ENCODE results near the gene SDK1.
"Not testable (repeated sequence)": the region's sequence is repeated elsewhere in the genome, so short reads cannot be mapped to it uniquely, and the experiment has no call there.

SDK1 gene

DNA sequence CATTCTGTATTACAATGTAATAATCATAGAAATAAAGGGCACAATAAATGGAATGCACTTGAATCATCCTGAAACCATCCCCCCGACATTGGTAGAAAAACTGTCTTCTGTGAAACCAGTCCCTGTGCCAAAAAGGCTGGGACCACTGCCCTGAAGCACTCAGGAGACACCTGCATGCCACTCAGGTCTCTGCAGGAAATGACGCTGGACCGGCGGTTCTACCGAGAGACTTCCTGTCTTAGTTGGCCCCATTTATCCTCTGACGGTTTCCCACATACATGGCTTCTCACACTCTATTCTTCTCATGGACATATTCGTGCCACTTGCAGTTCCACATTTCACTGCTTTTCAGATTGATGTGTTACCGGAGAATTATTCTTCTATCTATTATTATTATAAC lies 617.5 kb downstream of the SDK1 start:
- Histone ChIP-seq H3K9me3 (ENCODE audit: low read length) (no peaks in the 10 kb centered on the region), H3K36me3 (ENCODE audit: insufficient read depth, low read length) (no peaks in the 10 kb centered on the region), H3K4me1 (ENCODE audit: insufficient read depth, low read length) (no peaks in the 10 kb centered on the region), H3K27me3 (ENCODE audit: control insufficient read depth in 1 of 2, insufficient read depth in 2 of 2, low read length in 2 of 2) (no peaks in the 10 kb centered on the region), H3K4me3 (ENCODE audit: low read depth in 1 of 2, low read length in 2 of 2) (no peak overlapping the region), H3K27ac (ENCODE audit: low read depth, low read length) (no peak overlapping the region), H3K9ac (ENCODE audit: low read length) (no peak overlapping the region)

DNA sequence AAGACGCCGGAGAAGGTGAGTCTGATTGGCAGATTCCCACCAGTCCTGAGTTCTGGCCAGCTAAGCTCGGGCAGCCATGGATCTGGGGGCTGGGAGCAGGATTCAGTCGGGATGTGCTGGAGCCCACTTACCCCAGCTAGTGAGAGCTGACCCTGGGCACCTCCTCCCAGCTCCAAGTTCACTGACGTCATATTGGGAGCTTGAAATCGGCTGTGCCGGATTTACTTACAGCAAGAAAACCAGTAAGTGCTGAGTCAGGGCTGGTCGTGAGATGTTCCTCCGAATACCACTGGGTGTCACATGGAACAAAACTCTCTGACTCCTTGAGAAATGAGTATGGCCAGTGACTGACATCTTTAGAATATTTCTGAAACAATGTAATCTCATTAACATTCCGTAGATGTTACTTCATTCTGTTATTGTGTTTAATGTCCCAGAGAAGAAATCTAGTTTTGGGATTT lies 621.2 kb downstream of the SDK1 start:
- Histone ChIP-seq H3K4me3 (ENCODE audit: low read depth in 1 of 2, low read length in 2 of 2) (no peak overlapping the region), H3K27ac (ENCODE audit: low read depth, low read length) (no peak overlapping the region), H3K4me1 (ENCODE audit: insufficient read depth, low read length) (no peaks in the 10 kb centered on the region), H3K9me3 (ENCODE audit: low read length) (no peaks in the 10 kb centered on the region), H3K27me3 (ENCODE audit: control insufficient read depth in 1 of 2, insufficient read depth in 2 of 2, low read length in 2 of 2) (no peaks in the 10 kb centered on the region), H3K36me3 (ENCODE audit: insufficient read depth, low read length) (no peaks in the 10 kb centered on the region), H3K9ac (ENCODE audit: low read length) (no peak overlapping the region)

DNA sequence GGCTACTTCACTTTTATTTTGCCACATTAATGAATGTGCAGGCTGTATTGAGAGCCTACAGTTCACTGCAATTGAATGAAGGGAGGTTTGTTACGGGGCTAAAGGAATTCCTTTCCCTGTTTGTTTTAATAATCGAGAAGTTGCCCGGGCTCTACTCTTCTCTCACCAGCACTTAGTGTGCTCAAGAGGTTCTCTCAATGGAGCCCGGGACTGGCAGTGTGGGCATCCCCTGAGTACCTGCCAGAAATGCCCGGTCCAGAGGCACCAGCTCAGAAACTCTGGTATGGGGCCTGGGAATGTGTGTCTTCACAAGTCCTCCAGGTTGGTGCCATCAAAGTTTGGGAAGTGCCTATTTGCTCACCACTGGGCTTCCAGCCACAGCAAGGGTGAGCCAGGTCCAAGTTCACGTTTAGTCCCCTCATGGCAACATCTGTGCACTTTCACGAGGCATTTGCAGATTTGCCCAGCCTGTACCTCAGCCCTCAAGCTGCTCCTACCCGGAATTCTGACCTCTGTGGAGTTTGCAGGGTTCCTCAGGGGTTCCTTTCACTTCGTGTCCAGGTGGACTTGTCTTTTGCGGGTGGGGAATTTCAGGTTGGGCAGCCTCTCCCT lies 622.4 kb downstream of the SDK1 start:
- Histone ChIP-seq H3K27ac (ENCODE audit: low read depth, low read length) (no peak overlapping the region), H3K36me3 (ENCODE audit: insufficient read depth, low read length) (no peaks in the 10 kb centered on the region), H3K27me3 (ENCODE audit: control insufficient read depth in 1 of 2, insufficient read depth in 2 of 2, low read length in 2 of 2) (no peaks in the 10 kb centered on the region), H3K9me3 (ENCODE audit: low read length) (no peaks in the 10 kb centered on the region), H3K4me1 (ENCODE audit: insufficient read depth, low read length) (no peaks in the 10 kb centered on the region), H3K4me3 (ENCODE audit: low read depth in 1 of 2, low read length in 2 of 2) (no peak overlapping the region), H3K9ac (ENCODE audit: low read length) (no peak overlapping the region)

GRCh38 chr7:3924277-3924676 lies 623.2 kb downstream of the SDK1 start:
- no peaks in the 10 kb centered on the region for H3K27me3 ChIP-seq (ENCODE audit: control insufficient read depth in 1 of 2, insufficient read depth in 2 of 2, low read length in 2 of 2)
- H3K4me1 ChIP-seq (ENCODE audit: insufficient read depth, low read length), result no peaks in the 10 kb centered on the region
- H3K36me3 ChIP-seq (ENCODE audit: insufficient read depth, low read length), result no peaks in the 10 kb centered on the region
- no peak overlapping the region for H3K27ac ChIP-seq (ENCODE audit: low read depth, low read length)
- no peaks in the 10 kb centered on the region for H3K9me3 ChIP-seq (ENCODE audit: low read length)
- H3K4me3 ChIP-seq (ENCODE audit: low read depth in 1 of 2, low read length in 2 of 2), result no peak overlapping the region
- no peak overlapping the region for H3K9ac ChIP-seq (ENCODE audit: low read length)

DNA sequence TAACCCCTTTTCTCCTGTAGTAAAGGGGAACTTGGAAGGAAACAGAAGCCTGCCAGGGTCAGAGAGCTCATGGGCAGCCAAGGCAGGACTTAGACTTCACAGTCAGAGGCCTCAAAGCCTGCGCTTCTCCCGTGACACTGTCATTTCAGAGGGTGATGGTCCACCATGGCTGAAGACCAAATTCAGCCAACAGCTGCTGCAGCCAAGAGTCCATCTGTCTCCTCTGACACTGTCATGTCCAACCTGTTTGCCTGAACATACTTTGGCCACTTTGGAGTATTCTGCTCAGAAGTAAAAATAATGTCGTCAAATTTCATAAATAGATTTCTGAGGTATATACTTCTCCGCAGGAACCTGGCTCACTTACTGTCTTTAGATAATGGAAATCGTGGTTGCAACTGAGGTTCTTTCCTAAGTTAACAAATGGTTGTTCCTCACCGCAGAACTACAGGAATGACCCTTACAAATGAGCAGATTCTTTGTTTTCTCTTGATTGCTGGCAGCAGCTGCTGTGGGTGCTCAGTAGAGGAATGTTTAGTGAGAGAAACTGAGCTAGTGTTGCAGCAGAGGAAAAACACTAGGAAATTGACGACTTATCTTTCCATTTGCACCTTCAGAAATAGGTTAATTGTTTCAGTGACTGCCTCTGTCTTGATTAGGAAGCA lies 626.5 kb downstream of the SDK1 start:
- Histone ChIP-seq H3K4me1 (ENCODE audit: insufficient read depth, low read length) (no peaks in the 10 kb centered on the region), H3K27me3 (ENCODE audit: control insufficient read depth in 1 of 2, insufficient read depth in 2 of 2, low read length in 2 of 2) (no peaks in the 10 kb centered on the region), H3K9ac (ENCODE audit: low read length) (no peak overlapping the region), H3K36me3 (ENCODE audit: insufficient read depth, low read length) (no peaks in the 10 kb centered on the region), H3K27ac (ENCODE audit: low read depth, low read length) (no peak overlapping the region), H3K4me3 (ENCODE audit: low read depth in 1 of 2, low read length in 2 of 2) (no peak overlapping the region), H3K9me3 (ENCODE audit: low read length) (no peaks in the 10 kb centered on the region)

DNA sequence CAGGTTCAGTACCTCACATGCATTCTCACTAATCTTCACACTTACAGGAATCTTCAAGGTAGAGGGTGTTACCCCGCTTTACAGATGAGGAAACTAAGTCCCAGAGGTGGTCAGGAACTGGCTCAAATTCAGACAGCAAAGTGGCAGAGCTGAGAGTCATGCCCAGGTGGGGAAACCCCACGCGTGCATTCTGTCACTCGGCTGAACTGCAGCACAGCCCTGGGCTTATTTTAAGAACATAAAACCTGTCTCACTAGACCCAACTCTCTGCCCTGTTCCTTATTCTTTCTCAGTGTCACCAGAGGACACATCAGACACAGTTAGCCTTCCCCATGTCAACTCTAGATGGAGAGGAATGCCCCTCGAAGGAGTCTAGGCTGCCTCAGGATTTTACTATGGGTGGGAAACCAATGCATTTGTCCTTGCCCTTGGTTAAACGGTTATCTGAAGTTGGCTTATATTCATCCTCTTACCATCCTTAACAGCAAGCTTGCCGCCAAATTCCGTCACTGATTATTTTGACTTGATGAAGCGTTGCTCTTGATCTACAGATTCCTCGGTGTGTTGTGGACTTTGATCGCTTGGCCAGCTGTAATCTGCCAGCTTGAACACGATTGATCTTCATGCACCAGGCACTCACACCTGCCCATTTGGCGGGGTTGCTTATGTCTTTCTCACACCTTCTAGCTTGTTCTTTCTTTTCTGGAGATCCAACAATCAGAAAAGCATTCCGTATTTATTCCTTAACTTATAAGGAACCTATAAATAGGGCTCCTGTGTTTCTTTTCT lies 627.9 kb downstream of the SDK1 start:
- Histone ChIP-seq H3K27me3 (ENCODE audit: control insufficient read depth in 1 of 2, insufficient read depth in 2 of 2, low read length in 2 of 2) (no peaks in the 10 kb centered on the region), H3K36me3 (ENCODE audit: insufficient read depth, low read length) (no peaks in the 10 kb centered on the region), H3K9ac (ENCODE audit: low read length) (no peak overlapping the region), H3K9me3 (ENCODE audit: low read length) (no peaks in the 10 kb centered on the region), H3K4me1 (ENCODE audit: insufficient read depth, low read length) (no peaks in the 10 kb centered on the region), H3K4me3 (ENCODE audit: low read depth in 1 of 2, low read length in 2 of 2) (no peak overlapping the region), H3K27ac (ENCODE audit: low read depth, low read length) (no peak overlapping the region)

- Histone ChIP-seq H3K4me3 (ENCODE audit: low read depth in 1 of 2, low read length in 2 of 2) (no peak overlapping the region), H3K9me3 (ENCODE audit: low read length) (no peaks in the 10 kb centered on the region), H3K27ac (ENCODE audit: low read depth, low read length) (no peak overlapping the region), H3K36me3 (ENCODE audit: insufficient read depth, low read length) (no peaks in the 10 kb centered on the region), H3K27me3 (ENCODE audit: control insufficient read depth in 1 of 2, insufficient read depth in 2 of 2, low read length in 2 of 2) (no peaks in the 10 kb centered on the region), H3K9ac (ENCODE audit: low read length) (no peak overlapping the region), H3K4me1 (ENCODE audit: insufficient read depth, low read length) (no peaks in the 10 kb centered on the region)
Observed at GRCh38 chr7:3931843-3932242, 630.8 kb downstream of the SDK1 start.

DNA sequence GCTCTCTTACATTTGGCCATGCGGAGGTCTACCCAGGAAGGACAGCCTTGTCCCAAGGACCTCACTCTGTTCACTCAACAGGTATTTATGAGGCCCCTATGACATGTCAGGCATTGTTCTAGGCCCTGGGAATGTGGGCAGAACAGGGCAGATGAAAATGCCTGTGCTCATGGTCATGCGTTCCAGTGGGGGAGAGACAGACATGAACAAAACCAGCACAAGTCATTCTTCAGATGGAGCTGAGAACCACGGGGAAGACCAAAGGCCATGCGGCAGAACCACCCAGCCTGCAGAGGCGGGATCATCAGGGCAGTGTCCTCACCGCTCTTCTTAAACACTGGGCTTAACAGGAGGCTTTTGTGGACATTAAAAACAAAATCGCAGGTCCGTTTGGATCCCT lies 636.1 kb downstream of the SDK1 start:
- Histone ChIP-seq H3K4me3 (ENCODE audit: low read depth in 1 of 2, low read length in 2 of 2) (no peak overlapping the region), H3K9ac (ENCODE audit: low read length) (no peak overlapping the region), H3K9me3 (ENCODE audit: low read length) (no peaks in the 10 kb centered on the region), H3K27ac (ENCODE audit: low read depth, low read length) (no peak overlapping the region), H3K36me3 (ENCODE audit: insufficient read depth, low read length) (no peaks in the 10 kb centered on the region), H3K4me1 (ENCODE audit: insufficient read depth, low read length) (no peaks in the 10 kb centered on the region), H3K27me3 (ENCODE audit: control insufficient read depth in 1 of 2, insufficient read depth in 2 of 2, low read length in 2 of 2) (no peaks in the 10 kb centered on the region)

DNA sequence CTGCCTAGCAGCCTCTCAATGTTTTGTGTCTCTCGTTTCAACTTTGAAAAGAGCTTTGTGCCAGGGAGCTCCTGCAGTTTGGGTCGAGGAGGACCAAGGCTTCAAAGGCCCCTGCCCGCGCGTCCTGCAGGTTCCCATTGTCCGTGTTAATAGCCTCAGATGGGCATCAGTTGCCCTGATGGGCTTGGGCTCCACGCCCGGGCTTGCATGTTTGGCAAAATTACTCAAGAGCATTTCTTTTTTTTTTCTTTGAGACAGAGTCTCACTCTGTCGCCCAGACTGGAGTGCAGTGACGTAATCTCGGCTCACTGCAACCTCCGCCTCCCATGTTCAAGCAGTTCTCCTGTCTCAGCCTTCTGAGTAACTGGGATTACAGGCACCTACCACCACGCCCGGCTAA lies 636.6 kb downstream of the SDK1 start:
- Histone ChIP-seq H3K27me3 (ENCODE audit: control insufficient read depth in 1 of 2, insufficient read depth in 2 of 2, low read length in 2 of 2) (no peaks in the 10 kb centered on the region), H3K27ac (ENCODE audit: low read depth, low read length) (no peak overlapping the region), H3K9me3 (ENCODE audit: low read length) (no peaks in the 10 kb centered on the region), H3K4me3 (ENCODE audit: low read depth in 1 of 2, low read length in 2 of 2) (no peak overlapping the region), H3K36me3 (ENCODE audit: insufficient read depth, low read length) (no peaks in the 10 kb centered on the region), H3K4me1 (ENCODE audit: insufficient read depth, low read length) (no peaks in the 10 kb centered on the region), H3K9ac (ENCODE audit: low read length) (no peak overlapping the region)

- H3K27ac ChIP-seq (ENCODE audit: low read depth, low read length); H3K27me3 ChIP-seq (ENCODE audit: control insufficient read depth in 1 of 2, insufficient read depth in 2 of 2, low read length in 2 of 2); H3K36me3 ChIP-seq (ENCODE audit: insufficient read depth, low read length); H3K4me1 ChIP-seq (ENCODE audit: insufficient read depth, low read length); H3K9me3 ChIP-seq (ENCODE audit: low read length); H3K4me3 ChIP-seq (ENCODE audit: low read depth in 1 of 2, low read length in 2 of 2); H3K9ac ChIP-seq (ENCODE audit: low read length): not testable (repeated sequence)
Observed at GRCh38 chr7:3941706-3942105, 640.7 kb downstream of the SDK1 start.

DNA sequence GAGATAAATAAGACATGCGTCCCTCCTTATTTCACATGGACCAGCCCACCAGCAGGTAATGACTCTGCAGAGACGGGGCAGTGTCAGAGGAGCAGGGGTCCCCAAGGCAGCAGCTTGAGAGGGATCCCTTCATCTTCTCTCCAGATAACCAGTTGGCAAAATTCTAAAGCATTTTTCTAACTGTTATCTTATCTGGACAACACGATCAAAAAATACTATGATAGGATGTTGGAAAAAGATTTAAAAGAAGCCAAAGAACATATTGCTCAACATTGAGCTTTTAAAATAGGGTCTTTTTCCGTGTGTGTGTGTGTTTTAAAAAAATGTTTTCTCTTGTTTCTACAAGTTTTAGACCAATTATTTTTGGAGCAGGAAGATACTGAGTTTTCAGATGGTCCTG lies 641.2 kb downstream of the SDK1 start:
- no peaks in the 10 kb centered on the region for H3K27me3 ChIP-seq (ENCODE audit: control insufficient read depth in 1 of 2, insufficient read depth in 2 of 2, low read length in 2 of 2)
- no peak overlapping the region for H3K9ac ChIP-seq (ENCODE audit: low read length)
- H3K4me1 ChIP-seq (ENCODE audit: insufficient read depth, low read length), result no peaks in the 10 kb centered on the region
- H3K27ac ChIP-seq (ENCODE audit: low read depth, low read length), result no peak overlapping the region
- no peaks in the 10 kb centered on the region for H3K9me3 ChIP-seq (ENCODE audit: low read length)
- no peak overlapping the region for H3K4me3 ChIP-seq (ENCODE audit: low read depth in 1 of 2, low read length in 2 of 2)
- H3K36me3 ChIP-seq (ENCODE audit: insufficient read depth, low read length), result no peaks in the 10 kb centered on the region

Measured in muscle layer of colon (tissue), 2 donors.